GM19463 (cell line): ENCODE data around the gene GRK6.
"Not testable (repeated sequence)": the region's sequence is repeated elsewhere in the genome, so short reads cannot be mapped to it uniquely, and the experiment has no call there.

Source experiments
- ATAC-seq: cut with Tn5 transposase; IDR thresholded peaks from one replicate; pipeline ENCODE4 v1.9.1; 2021; ENCODE audit warnings: mild to moderate bottlenecking, moderate library complexity; ENCODE audit not compliant: unreplicated experiment

GRK6 gene

DNA sequence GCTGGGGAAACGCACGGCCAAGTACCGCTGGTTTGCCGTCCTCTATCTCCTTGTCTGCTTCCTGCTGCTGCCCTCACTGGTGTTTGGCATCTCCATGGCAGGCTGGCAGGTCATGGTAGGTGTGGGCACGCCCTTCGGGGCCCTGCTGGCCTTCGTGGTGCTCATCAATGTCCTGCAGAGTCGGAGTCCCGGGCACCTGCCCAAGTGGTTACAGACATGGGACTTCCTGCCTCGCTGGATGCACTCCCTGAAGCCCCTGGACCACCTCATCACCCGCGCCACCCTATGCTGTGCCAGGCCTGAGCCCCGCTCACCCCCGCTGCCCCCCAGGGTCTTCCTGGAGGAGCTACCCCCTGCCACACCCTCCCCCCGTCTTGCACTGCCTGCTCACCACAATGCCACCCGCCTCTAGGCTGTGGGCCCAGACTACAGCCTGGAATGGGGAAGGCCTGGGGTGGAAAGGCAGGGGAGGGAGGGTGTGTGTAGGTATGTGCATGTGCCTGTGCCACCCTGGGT, 28.5 kb upstream of the GRK6 start:
- ATAC-seq = no peak

GRCh38 chr5:177399997-177400868, 26.2 kb upstream of the GRK6 start, which contains the start of gene PFN3:
Gene PFN3, minus strand, starts transcription at chr5:177400661. Its CDS starts 85 bp downstream, at chr5:177400576.
- ATAC-seq = no peak

GRCh38 chr5:177402271-177403043, 24.0 kb upstream of the GRK6 start:
- no peak for ATAC-seq

GRCh38 chr5:177403102-177403791, 23.2 kb upstream of the GRK6 start:
- peak; percentile 16 for ATAC-seq

- peak; percentile 71 for ATAC-seq
These were observed 22.5 kb upstream of the GRK6 start for GRCh38 chr5:177403792-177404640.

DNA sequence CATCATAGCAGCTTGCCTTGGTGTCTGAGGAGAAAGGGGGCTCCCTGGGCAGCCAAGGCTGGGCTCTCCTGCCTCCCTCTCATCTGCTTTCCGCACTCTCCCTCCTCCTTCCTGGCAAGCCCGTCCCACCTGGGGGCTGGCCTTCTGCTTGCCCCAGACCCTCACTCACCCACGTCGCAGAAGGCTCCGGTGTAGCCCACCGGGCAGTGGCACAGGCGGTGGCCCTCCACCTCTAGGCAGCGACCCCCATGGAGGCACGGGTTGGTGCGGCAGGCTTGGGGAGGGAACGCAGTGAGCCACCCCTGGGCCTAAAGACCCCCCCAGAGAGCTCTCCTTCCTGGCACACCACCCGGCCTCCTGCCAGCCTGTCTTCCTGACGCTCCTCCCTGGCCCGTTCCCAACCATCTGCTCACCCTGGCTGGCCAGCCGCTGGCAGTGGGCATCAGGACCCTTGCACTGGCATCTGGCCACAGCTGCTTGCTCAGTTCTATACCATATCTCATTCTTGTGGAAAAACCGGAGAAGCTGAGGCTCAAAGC, 21.8 kb upstream of the GRK6 start:
- ATAC-seq = no peak

DNA sequence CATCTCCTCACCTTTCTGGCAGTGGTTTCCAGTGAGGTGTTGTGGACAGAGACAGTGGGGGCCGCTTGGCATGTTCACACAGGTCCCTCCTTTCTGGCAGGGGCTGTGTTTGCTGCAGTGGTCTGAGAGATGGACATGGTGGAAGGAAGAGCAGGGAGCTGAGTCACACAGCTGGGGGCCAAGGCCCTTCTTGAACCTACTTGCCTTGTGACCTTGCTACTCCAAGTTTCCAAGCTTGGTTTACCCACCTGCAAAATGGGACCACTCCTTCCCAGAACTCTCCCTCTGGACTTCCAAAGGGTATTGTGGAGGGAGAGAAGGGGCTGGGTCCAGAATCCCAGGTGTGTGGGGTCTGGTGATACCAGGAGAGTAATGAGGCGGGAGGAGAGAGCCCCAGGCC, 21.2 kb upstream of the GRK6 start:
- no peak for ATAC-seq

GRCh38 chr5:177405805-177406204, 20.7 kb upstream of the GRK6 start:
- ATAC-seq = no peak

GRCh38 chr5:177409043-177409801, 17.3 kb upstream of the GRK6 start, which contains the start of gene F12:
Gene F12, minus strand, starts transcription at chr5:177409564. Its CDS starts 37 bp downstream, at chr5:177409527.
- ATAC-seq = no peak

DNA sequence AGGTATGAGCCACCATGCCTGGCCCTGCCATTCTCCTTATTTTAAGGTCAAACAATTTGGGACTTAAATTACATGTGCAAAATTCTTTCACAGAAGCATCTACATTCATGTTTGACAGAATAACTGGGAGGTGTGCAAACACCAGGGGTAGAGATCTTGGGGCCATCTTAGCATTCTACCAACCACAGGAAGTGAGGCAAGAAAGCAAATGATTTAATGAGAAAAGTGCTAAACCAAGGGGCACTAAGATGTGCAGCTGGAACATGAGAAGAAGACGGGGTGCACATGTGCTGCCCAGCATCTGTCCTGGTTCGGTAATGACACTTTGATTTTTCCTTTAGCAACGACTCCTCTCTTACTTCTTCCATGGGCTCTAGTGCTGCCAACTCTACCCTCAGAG, 15.9 kb upstream of the GRK6 start:
- no peak for ATAC-seq

- peak; percentile 72 for ATAC-seq
These were observed 13.8 kb upstream of the GRK6 start for GRCh38 chr5:177412603-177413233.

DNA sequence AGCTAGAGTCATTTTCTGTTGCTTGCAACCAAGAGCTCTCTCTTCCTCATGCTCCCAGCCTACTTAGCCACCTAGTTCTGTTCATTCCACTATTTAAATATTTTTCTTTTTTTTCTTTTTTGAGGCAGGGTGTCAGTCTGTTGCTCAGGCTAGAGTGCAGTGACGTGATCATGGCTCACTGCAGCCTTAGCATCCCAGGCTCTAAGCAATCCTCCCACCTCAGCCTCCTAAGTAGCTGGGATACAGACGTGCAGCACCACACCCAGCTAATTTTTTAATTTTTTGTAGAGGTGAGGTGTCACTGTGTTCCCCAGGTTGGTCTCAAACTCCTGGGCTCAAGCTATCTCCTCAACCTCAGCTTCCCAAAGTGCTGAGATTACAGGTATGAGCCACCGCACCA, 12.0 kb upstream of the GRK6 start:
- ATAC-seq = no peak

DNA sequence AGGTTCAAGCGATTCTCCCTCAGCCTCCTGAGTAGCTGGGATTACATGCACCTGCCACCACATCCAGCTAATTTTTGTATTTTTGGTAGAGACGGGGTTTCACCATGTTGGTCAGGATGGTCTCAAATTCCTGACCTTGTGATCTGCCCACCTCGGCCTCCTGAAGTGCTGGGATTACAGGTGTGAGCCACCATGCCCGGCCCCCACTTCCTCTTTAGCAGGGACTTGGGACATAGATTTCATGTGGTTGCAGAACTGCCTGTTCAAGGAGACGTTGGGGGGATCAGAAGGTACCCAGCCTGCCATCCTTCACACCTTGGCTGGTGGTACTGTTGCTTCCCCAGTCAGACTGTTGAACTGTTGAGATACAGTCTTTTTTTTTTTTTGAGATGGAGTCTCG, 9.4 kb upstream of the GRK6 start:
- ATAC-seq = not testable (repeated sequence)

GRCh38 chr5:177419046-177419445, 7.4 kb upstream of the GRK6 start:
- no peak for ATAC-seq

DNA sequence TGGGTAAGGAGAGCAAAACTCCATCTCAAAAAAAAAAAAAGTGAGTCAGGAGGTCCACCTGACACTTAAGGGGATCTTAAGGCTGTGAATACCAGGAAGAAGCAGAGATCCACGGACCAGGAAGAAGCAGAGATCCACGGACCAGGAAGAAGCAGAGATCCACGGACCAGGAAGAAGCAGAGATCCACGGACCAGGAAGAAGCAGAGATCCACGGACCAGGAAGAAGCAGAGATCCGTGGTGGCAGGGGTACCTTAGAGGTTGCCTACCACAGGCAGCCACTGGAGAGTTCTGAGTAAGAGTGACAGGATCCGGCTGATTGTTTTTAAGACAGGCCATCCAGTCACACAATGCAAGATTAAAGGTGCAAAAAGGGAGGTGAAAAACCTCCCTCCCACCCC, 6.0 kb upstream of the GRK6 start:
- not testable (repeated sequence) for ATAC-seq

- no peak for ATAC-seq
These were observed 5.2 kb upstream of the GRK6 start for GRCh38 chr5:177421062-177421798.

GRCh38 chr5:177423671-177424070, 2.8 kb upstream of the GRK6 start:
- no peak for ATAC-seq

DNA sequence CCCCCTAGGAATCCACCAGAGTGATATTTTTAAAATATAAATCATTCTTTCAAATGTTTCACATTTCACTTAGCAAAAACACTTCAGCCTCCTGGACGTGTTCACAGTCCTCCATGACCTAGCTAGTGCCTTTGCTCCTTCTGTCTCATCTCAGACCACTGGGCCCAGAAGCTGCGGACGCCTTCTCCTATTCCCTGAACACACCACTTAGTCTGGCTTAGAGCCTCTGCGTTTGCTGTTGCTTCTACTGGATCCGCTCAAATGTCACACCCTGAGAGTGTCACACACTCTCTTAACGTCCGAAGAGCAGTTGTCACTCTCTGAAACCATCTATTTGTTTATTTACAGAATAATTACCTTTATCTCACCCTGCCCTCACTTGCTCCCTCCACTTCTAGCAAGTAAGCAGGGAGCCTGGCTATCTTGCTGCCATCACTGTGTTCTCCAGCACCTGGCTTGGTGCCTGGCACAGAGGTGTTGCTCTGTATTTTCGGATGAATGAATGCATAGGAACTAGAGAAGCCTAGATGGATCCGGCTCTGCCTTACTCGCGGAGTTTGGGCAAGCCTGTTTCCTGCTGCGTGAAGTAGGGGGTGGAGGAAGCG, 1.2 kb upstream of the GRK6 start:
- no peak for ATAC-seq
